Right lobe of liver (tissue), 6 donors: Measurements from ENCODE around the gene DLGAP4. TPM values are rescaled to one million over a fixed set of nuclear protein-coding genes. Genes with fewer than 3 reads are reported as not detected.

Experiments used
- ATAC-seq, 4 donors: fragments of 200-7000 bp; cut with Tn5 transposase; one replicate each; pipeline ENCODE4 v1.9.1; 2020; ENCODE audit warnings: mild to moderate bottlenecking in 4 of 4, moderate library complexity in 4 of 4
- DNase-seq, 3 donors: peaks; one replicate each; pipeline ENCODE4 v3.0.0-alpha.2; 2020
- H3K27ac ChIP-seq, 3 donors: fragments of 200-600 bp; one replicate each; pipeline ENCODE4 v1.8.0; 2022
- H3K27me3 ChIP-seq, 2 donors: fragments of 200-600 bp; one replicate each; pipeline ENCODE4 v1.8.0; 2022
- H3K36me3 ChIP-seq, 4 donors: fragments of 200-600 bp; sonication (generic) in 1 of 4; one replicate each; pipeline versions ENCODE4 v1.5.1 to v1.8.0; 2017 to 2022; ENCODE audit warnings: control low read depth in 1 of 4
- H3K4me1 ChIP-seq, 4 donors: fragments of 200-600 bp; sonication (generic) in 1 of 4; one replicate each; pipeline versions ENCODE4 v1.5.1 to v1.8.0; 2017 to 2022; ENCODE audit warnings: control low read depth in 1 of 4
- H3K4me3 ChIP-seq, 3 donors: fragments of 200-600 bp; one replicate each; pipeline ENCODE4 v1.8.0; 2022
- H3K9me3 ChIP-seq, 4 donors: fragments of 200-600 bp; sonication (generic) in 1 of 4; one replicate each; pipeline versions ENCODE4 v1.5.1 to v1.8.0; 2017 to 2022; ENCODE audit warnings: control low read depth in 1 of 4
- CTCF ChIP-seq, 4 donors: fragments of 200-600 bp in 3 of 4; fragments of 450-650 bp in 1 of 4; IDR thresholded peaks; one replicate each; pipeline versions ENCODE4 v1.5.1 to v1.8.0; 2016 to 2022; ENCODE audit warnings: antibody characterized with exemption in 4 of 4, mild to moderate bottlenecking in 2 of 4
- POLR2A ChIP-seq: fragments of 450-650 bp; IDR thresholded peaks from one replicate; pipeline ENCODE4 v1.6.1; 2017; ENCODE audit warnings: antibody characterized with exemption, mild to moderate bottlenecking
- WGBS: methylation state at CpG from one replicate; pipeline ENCODE4 v1.1.6; 2018; ENCODE audit warnings: low coverage, low lambda C conversion rate; ENCODE audit not compliant: insufficient coverage; ENCODE audit errors: missing lambda C conversion rate; 5-methylcytosine and 5-hydroxymethylcytosine counted together
- intact Hi-C, 2 donors: fragments of 100-400 bp; cut with DNase I; formaldehyde crosslinking; loops; one replicate each; pipeline versions ENCODE4 v1.11.2 to v1.14.1; 2022
- total RNA-seq, 6 experiments: library from RNA; depleted of rRNA in 2 of 6; stranded (reverse); fragments of >200 nt in 2 of 6; fragmentation: NEBNext Ultra II Directional in 3 of 6; extraction: Animal tissue kit (Norgen Biotek cat#: 25700) in 3 of 6; gene quantifications; one replicate each; pipeline versions ENCODE4 v1.1.0 to v1.2.4, GENCODE V29; 2016 to 2023
- donor health status: DM: no; HTN: yes; CAD: no.
- donor health status: DM: no; HTN: no; CAD: no.
- donor health status: DM: no; HTN: no; CAD: no.
- donor health status: DM: no; HTN: yes; CAD: no.
- donor health status: DM: no; HTN: yes; CAD: no.

Gene DLGAP4
- total RNA-seq, 6 experiments from 2014 or later, result 15.5 to 35.1 (median 23.2) TPM

GRCh38 chr20:36336204-36336603 lies 30.1 kb downstream of the DLGAP4 start:
- H3K36me3 ChIP-seq, result no peaks in the 10 kb centered on the region
- no peaks in the 10 kb centered on the region for H3K27me3 ChIP-seq
- ATAC-seq (no peak), DNase-seq (no peak)
- WGBS, result 77% methylated on average over 4 of the region's 4 CpGs
- intact Hi-C loops, result no loop called here
- no peak overlapping the region for H3K4me3 ChIP-seq
- H3K27ac ChIP-seq, result no peak overlapping the region
- no peaks in the 10 kb centered on the region for H3K9me3 ChIP-seq
- TF ChIP-seq POLR2A (no peak), CTCF (IDR thresholded peaks at IDR 0.05) (no peak)
- H3K4me1 ChIP-seq, result no peaks in the 10 kb centered on the region

- no peak for DNase-seq
- H3K27ac ChIP-seq, result no peak overlapping the region
- intact Hi-C loops, result no loop called here
- H3K27me3 ChIP-seq, result no peaks in the 10 kb centered on the region
- no peaks in the 10 kb centered on the region for H3K9me3 ChIP-seq
- H3K4me3 ChIP-seq, result no peak overlapping the region
- H3K4me1 ChIP-seq, result no peaks in the 10 kb centered on the region
- no peak for ATAC-seq
- WGBS, result 43% methylated on average over 8 of the region's 13 CpGs
- no peaks in the 10 kb centered on the region for H3K36me3 ChIP-seq
- TF ChIP-seq CTCF (IDR thresholded peaks at IDR 0.05) (no peak), POLR2A (no peak)
These were observed 31.0 kb downstream of the DLGAP4 start for GRCh38 chr20:36336954-36337704.

GRCh38 chr20:36337886-36338285 lies 31.7 kb downstream of the DLGAP4 start:
- H3K27me3 ChIP-seq, result no peaks in the 10 kb centered on the region
- 73% methylated on average over 4 of the region's 4 CpGs for WGBS
- intact Hi-C loops, result no loop called here

GRCh38 chr20:36339646-36340592 lies 33.8 kb downstream of the DLGAP4 start:
- 45% methylated on average over 4 of the region's 24 CpGs for WGBS
- ATAC-seq, result no peak

More at GRCh38 chr20:36337886-36338285, 31.7 kb downstream of the DLGAP4 start:
- Histone ChIP-seq H3K36me3 (no peaks in the 10 kb centered on the region), H3K27ac (no peak overlapping the region), H3K4me1 (no peaks in the 10 kb centered on the region), H3K9me3 (no peaks in the 10 kb centered on the region), H3K4me3 (no peak overlapping the region)
- TF ChIP-seq CTCF (IDR thresholded peaks at IDR 0.05) (no peak), POLR2A (no peak)
- DNase-seq (no peak), ATAC-seq (no peak)

More at GRCh38 chr20:36339646-36340592, 33.8 kb downstream of the DLGAP4 start:
- intact Hi-C loops, result no loop called here
- TF ChIP-seq CTCF (IDR thresholded peaks at IDR 0.05), result no peak
- no peak for TF ChIP-seq POLR2A
- Histone ChIP-seq H3K4me1 (no peaks in the 10 kb centered on the region), H3K9me3 (no peaks in the 10 kb centered on the region), H3K27ac (no peak overlapping the region), H3K36me3 (no peaks in the 10 kb centered on the region), H3K27me3 (no peaks in the 10 kb centered on the region), H3K4me3 (no peak overlapping the region)
- DNase-seq, result no peak
